Measurements from ENCODE around the gene RMI1.
"Not testable (repeated sequence)": the region's sequence is repeated elsewhere in the genome, so short reads cannot be mapped to it uniquely, and the experiment has no call there.

Gene RMI1

GRCh38 chr9:84003246-84003645, 22.6 kb downstream of the RMI1 start:
- Histone ChIP-seq H3K4me1 (ENCODE audit: control insufficient read depth, insufficient read depth, low read length, unreplicated experiment) (no peaks in the 10 kb centered on the region), H3K27me3 (ENCODE audit: insufficient read depth, low read length) (no peaks in the 10 kb centered on the region), H3K27ac (ENCODE audit: low read depth, low read length) (no peak overlapping the region), H2AFZ (ENCODE audit: low read length, unreplicated experiment) (no peak overlapping the region), H3K4me3 (ENCODE audit: low read depth, low read length) (no peak overlapping the region), H3K79me2 (ENCODE audit: control insufficient read depth, insufficient read depth, low read length, unreplicated experiment) (peaks cover 3% of the 10 kb centered on the region), H3K36me3 (ENCODE audit: insufficient read depth, low read length) (peaks cover 26% of the 10 kb centered on the region)

GRCh38 chr9:84007662-84008061, 27.1 kb downstream of the RMI1 start:
- peaks cover 12% of the 10 kb centered on the region for H3K36me3 ChIP-seq (ENCODE audit: insufficient read depth, low read length)
- H3K79me2 ChIP-seq (ENCODE audit: control insufficient read depth, insufficient read depth, low read length, unreplicated experiment): no peaks in the 10 kb centered on the region
- no peak overlapping the region for H3K4me3 ChIP-seq (ENCODE audit: low read depth, low read length)
- H3K27ac ChIP-seq (ENCODE audit: low read depth, low read length): no peak overlapping the region
- H2AFZ ChIP-seq (ENCODE audit: low read length, unreplicated experiment): no peak overlapping the region
- H3K27me3 ChIP-seq (ENCODE audit: insufficient read depth, low read length): no peaks in the 10 kb centered on the region
- no peaks in the 10 kb centered on the region for H3K4me1 ChIP-seq (ENCODE audit: control insufficient read depth, insufficient read depth, low read length, unreplicated experiment)

- Histone ChIP-seq H3K27ac (ENCODE audit: low read depth, low read length) (no peak overlapping the region), H3K4me3 (ENCODE audit: low read depth, low read length) (no peak overlapping the region), H3K79me2 (ENCODE audit: control insufficient read depth, insufficient read depth, low read length, unreplicated experiment) (no peaks in the 10 kb centered on the region), H3K4me1 (ENCODE audit: control insufficient read depth, insufficient read depth, low read length, unreplicated experiment) (no peaks in the 10 kb centered on the region), H3K27me3 (ENCODE audit: insufficient read depth, low read length) (no peaks in the 10 kb centered on the region), H2AFZ (ENCODE audit: low read length, unreplicated experiment) (no peak overlapping the region), H3K36me3 (ENCODE audit: insufficient read depth, low read length) (no peaks in the 10 kb centered on the region)
These were observed 43.5 kb downstream of the RMI1 start for GRCh38 chr9:84024041-84024575.

- Histone ChIP-seq H3K4me3 (ENCODE audit: low read depth, low read length) (no peak overlapping the region), H3K36me3 (ENCODE audit: insufficient read depth, low read length) (no peaks in the 10 kb centered on the region), H3K4me1 (ENCODE audit: control insufficient read depth, insufficient read depth, low read length, unreplicated experiment) (no peaks in the 10 kb centered on the region), H3K79me2 (ENCODE audit: control insufficient read depth, insufficient read depth, low read length, unreplicated experiment) (no peaks in the 10 kb centered on the region), H2AFZ (ENCODE audit: low read length, unreplicated experiment) (no peak overlapping the region), H3K27ac (ENCODE audit: low read depth, low read length) (no peak overlapping the region), H3K27me3 (ENCODE audit: insufficient read depth, low read length) (peaks cover 5% of the 10 kb centered on the region; the same call in 1 of the 2 replicates)
These were observed 46.6 kb downstream of the RMI1 start for GRCh38 chr9:84027201-84027600.

GRCh38 chr9:84031534-84031933, 50.9 kb downstream of the RMI1 start:
- H2AFZ ChIP-seq (ENCODE audit: low read length, unreplicated experiment): no peak overlapping the region
- H3K4me1 ChIP-seq (ENCODE audit: control insufficient read depth, insufficient read depth, low read length, unreplicated experiment): no peaks in the 10 kb centered on the region
- H3K36me3 ChIP-seq (ENCODE audit: insufficient read depth, low read length): no peaks in the 10 kb centered on the region
- no peak overlapping the region for H3K27ac ChIP-seq (ENCODE audit: low read depth, low read length)
- H3K4me3 ChIP-seq (ENCODE audit: low read depth, low read length): no peak overlapping the region
- H3K27me3 ChIP-seq (ENCODE audit: insufficient read depth, low read length): peaks cover 15% of the 10 kb centered on the region; the same call in 1 of the 2 replicates
- H3K79me2 ChIP-seq (ENCODE audit: control insufficient read depth, insufficient read depth, low read length, unreplicated experiment): no peaks in the 10 kb centered on the region

- not testable (repeated sequence) for H3K4me3 ChIP-seq (ENCODE audit: low read depth, low read length); H3K27me3 ChIP-seq (ENCODE audit: insufficient read depth, low read length); H3K36me3 ChIP-seq (ENCODE audit: insufficient read depth, low read length)
These were observed 61.3 kb downstream of the RMI1 start for GRCh38 chr9:84041857-84042256.

GRCh38 chr9:84045481-84046097, 65.0 kb downstream of the RMI1 start:
- H3K27ac ChIP-seq (ENCODE audit: low read depth, low read length): no peak overlapping the region
- H2AFZ ChIP-seq (ENCODE audit: low read length, unreplicated experiment): no peak overlapping the region
- H3K4me3 ChIP-seq (ENCODE audit: low read depth, low read length): no peak overlapping the region
- peaks cover 20% of the 10 kb centered on the region for H3K27me3 ChIP-seq (ENCODE audit: insufficient read depth, low read length)
- no peaks in the 10 kb centered on the region for H3K36me3 ChIP-seq (ENCODE audit: insufficient read depth, low read length)
- no peaks in the 10 kb centered on the region for H3K4me1 ChIP-seq (ENCODE audit: control insufficient read depth, insufficient read depth, low read length, unreplicated experiment)
- H3K79me2 ChIP-seq (ENCODE audit: control insufficient read depth, insufficient read depth, low read length, unreplicated experiment): no peaks in the 10 kb centered on the region

More at GRCh38 chr9:84041857-84042256, 61.3 kb downstream of the RMI1 start:
- not testable (repeated sequence) for H3K4me1 ChIP-seq (ENCODE audit: control insufficient read depth, insufficient read depth, low read length, unreplicated experiment); H3K27ac ChIP-seq (ENCODE audit: low read depth, low read length); H3K79me2 ChIP-seq (ENCODE audit: control insufficient read depth, insufficient read depth, low read length, unreplicated experiment); H2AFZ ChIP-seq (ENCODE audit: low read length, unreplicated experiment)
